HepG2 (cell line): ENCODE measurements around the gene TDP2. TPM values are rescaled to one million over a fixed set of nuclear protein-coding genes. Genes with fewer than 3 reads are reported as not detected.

Source experiments
- ARNTL ChIP-seq: sonication (generic); formaldehyde crosslinking; IDR thresholded peaks from 2 replicates; pipeline ENCODE4 v1.4.0; 2020; ENCODE audit warnings: mild to moderate bottlenecking, missing genetic modification reagents
- ATF7-NPFF ChIP-seq: sonication (generic); formaldehyde crosslinking; IDR thresholded peaks from 2 replicates; pipeline ENCODE4 v1.8.1; 2023; ENCODE audit warnings: mild to moderate bottlenecking, low read depth, missing genetic modification reagents, moderate library complexity
- CBX2 ChIP-seq, 2 experiments: fragments of 200-600 bp in 1 of 2; sonication (generic); formaldehyde crosslinking in 1 of 2; IDR thresholded peaks; 2 replicates each; pipeline versions ENCODE4 v1.7.0 to v1.8.1; 2018 to 2022; ENCODE audit warnings: low read depth in 2 of 2, low read length in 1 of 2, mild to moderate bottlenecking in 1 of 2, missing genetic modification reagents in 1 of 2
- CREBL2 ChIP-seq: sonication (generic); formaldehyde crosslinking; IDR thresholded peaks from 2 replicates; pipeline ENCODE4 v1.8.1; 2023; ENCODE audit warnings: missing genetic modification reagents, mild to moderate bottlenecking, borderline replicate concordance
- DMAP1 ChIP-seq: IDR thresholded peaks from 2 replicates; pipeline ENCODE4 v1.6.1; 2016
- HBP1 ChIP-seq: IDR thresholded peaks from 2 replicates; pipeline ENCODE4 v1.6.1; 2016; ENCODE audit warnings: low read depth, control low read depth
- HES4 ChIP-seq: sonication (generic); formaldehyde crosslinking; IDR thresholded peaks from 2 replicates; pipeline ENCODE4 v1.9.0; 2021; ENCODE audit warnings: mild to moderate bottlenecking, missing genetic modification reagents, borderline replicate concordance
- MEIS2 ChIP-seq: sonication (generic); formaldehyde crosslinking; IDR thresholded peaks from 2 replicates; pipeline ENCODE4 v1.9.0; 2021; ENCODE audit warnings: mild to moderate bottlenecking, missing genetic modification reagents
- PATZ1 ChIP-seq: sonication (generic); formaldehyde crosslinking; IDR thresholded peaks from 2 replicates; pipeline ENCODE4 v1.4.0; 2020; ENCODE audit warnings: missing genetic modification reagents
- RARG ChIP-seq: sonication (generic); formaldehyde crosslinking; IDR thresholded peaks from 2 replicates; pipeline ENCODE4 v1.4.0; 2020; ENCODE audit warnings: low read depth, mild to moderate bottlenecking, missing genetic modification reagents
- RFX1 ChIP-seq: fragments of 450-650 bp; IDR thresholded peaks from 2 replicates; pipeline ENCODE4 v1.6.1; 2017
- SAFB2 ChIP-seq: sonication (generic); formaldehyde crosslinking; IDR thresholded peaks from 2 replicates; pipeline ENCODE4 v1.5.1; 2020; ENCODE audit warnings: missing genetic modification reagents, low read depth, mild to moderate bottlenecking, borderline replicate concordance
- ZNF275 ChIP-seq: sonication (generic); formaldehyde crosslinking; IDR thresholded peaks from 2 replicates; pipeline ENCODE4 v1.8.0; 2022; ENCODE audit warnings: missing genetic modification reagents, mild to moderate bottlenecking, inconsistent platforms, borderline replicate concordance
- ZNF567 ChIP-seq: sonication (generic); formaldehyde crosslinking; IDR thresholded peaks from 2 replicates; pipeline ENCODE4 v1.8.1; 2023; ENCODE audit warnings: mild to moderate bottlenecking, missing genetic modification reagents, borderline replicate concordance
- ZNF646 ChIP-seq: sonication (generic); formaldehyde crosslinking; IDR thresholded peaks from 2 replicates; pipeline ENCODE4 v1.9.0; 2021; ENCODE audit warnings: mild to moderate bottlenecking, missing genetic modification reagents
- ZNF747 ChIP-seq: sonication (generic); formaldehyde crosslinking; IDR thresholded peaks from 2 replicates; pipeline ENCODE4 v1.8.1; 2023; ENCODE audit warnings: missing genetic modification reagents, mild to moderate bottlenecking, borderline replicate concordance
- ZSCAN22 ChIP-seq: sonication (generic); formaldehyde crosslinking; IDR thresholded peaks from 2 replicates; pipeline ENCODE4 v1.4.0; 2020; ENCODE audit warnings: mild to moderate bottlenecking, missing genetic modification reagents
- polyA plus RNA-seq, 8 experiments: library from polyadenylated mRNA; depleted of rRNA in 3 of 8; stranded (reverse) in 7 of 8; unstranded in 1 of 8; fragments of >200 nt; fragmentation: Illumina TruSeq in 4 of 8; extraction: Trizol in 4 of 8; gene quantifications; 2 replicates each; pipeline versions ENCODE4 v1.2.1 to v1.2.3, GENCODE V29; 2011 to 2016; ENCODE audit warnings: low read depth in 4 of 8, missing spikeins in 1 of 8, mixed read lengths in 1 of 8; ENCODE audit not compliant: insufficient read depth in 1 of 8
- total RNA-seq, 5 experiments: library from RNA; depleted of rRNA; stranded (reverse); fragments of >200 nt; fragmentation: Illumina TruSeq; extraction: Trizol; gene quantifications; 2 replicates each; pipeline ENCODE4 v1.2.3, GENCODE V29; 2016; ENCODE audit warnings: low read depth in 1 of 5

TDP2 gene
- total and polyA plus RNA-seq, 2 of the 13 experiments (the other 11 are each of a cell fraction or from before 2014, with no cell fraction given): 30.5 to 42.6 TPM

GRCh38 chr6:24666641-24667377, at the start of gene TDP2, which contains the start of gene ACOT13 (continued):
- TF ChIP-seq ZNF275 (no peak), ATF7-NPFF (CRISPR knock-in tag) (peak; percentile 89), ZNF747 (CRISPR knock-in tag) (peak; percentile 97), CBX2 (IDR thresholded peaks at IDR 0.05; ENCODE audit: low read depth, low read length) (no peak), CBX2 (CRISPR knock-in tag; IDR thresholded peaks at IDR 0.05; ENCODE audit: low read depth) (peak; percentile 90; the same call in 1 of the 2 replicates), ZNF646 (CRISPR knock-in tag) (0 out of 2 replicates have a peak, but pooled peaks have one; percentile 55), CREBL2 (CRISPR knock-in tag) (0 out of 2 replicates have a peak, but pooled peaks have one; percentile 44), HES4 (CRISPR knock-in tag) (peak; percentile 84; the same call in 1 of the 2 replicates), ZSCAN22 (no peak), RFX1 (no peak), SAFB2 (CRISPR knock-in tag) (peak; percentile 97), HBP1 (CRISPR knock-in tag) (peak; percentile 76), RARG (no peak), ZNF567 (CRISPR knock-in tag) (no peak; the same call in none of the 2 replicates), DMAP1 (CRISPR knock-in tag) (peak; percentile 83), MEIS2 (CRISPR knock-in tag) (peak; percentile 48), PATZ1 (CRISPR knock-in tag) (peak; percentile 74), ARNTL (CRISPR knock-in tag) (no peak)
